SK-N-SH treated with all-trans-retinoic acid at 6 μM for 48 hours (cell line): ENCODE data around the gene ZSWIM8.

Experiments used
- BACH2 ChIP-seq: fragments of 250-450 bp; sonication (Bioruptor Pico); IDR thresholded peaks from 2 replicates; pipeline ENCODE4 v1.9.0; 2021; ENCODE audit warnings: mild to moderate bottlenecking, borderline replicate concordance
- CREB5 ChIP-seq: fragments of 250-450 bp; sonication (Bioruptor Pico); IDR thresholded peaks from 2 replicates; pipeline ENCODE4 v1.5.1; 2020; ENCODE audit warnings: low read depth, mild to moderate bottlenecking, moderate library complexity
- ESRRG ChIP-seq: fragments of 250-450 bp; sonication (Bioruptor Pico); IDR thresholded peaks from 2 replicates; pipeline ENCODE4 v1.6.1; 2021; ENCODE audit warnings: mild to moderate bottlenecking
- PATZ1 ChIP-seq: fragments of 250-450 bp; sonication (Bioruptor Pico); IDR thresholded peaks from 2 replicates; pipeline ENCODE4 v1.8.0; 2020; ENCODE audit warnings: mild to moderate bottlenecking, moderate library complexity, borderline replicate concordance
- PPARA ChIP-seq: fragments of 250-450 bp; sonication (Bioruptor Pico); IDR thresholded peaks from 2 replicates; pipeline ENCODE4 v1.5.0; 2020; ENCODE audit warnings: mild to moderate bottlenecking, borderline replicate concordance
- RARB ChIP-seq: fragments of 250-450 bp; sonication (Bioruptor Pico); IDR thresholded peaks from 2 replicates; pipeline ENCODE4 v1.8.0; 2021; ENCODE audit warnings: mild to moderate bottlenecking, moderate library complexity
- ZFP3 ChIP-seq: fragments of 250-450 bp; sonication (Bioruptor Pico); IDR thresholded peaks from 2 replicates; pipeline ENCODE4 v1.5.0; 2020; ENCODE audit warnings: mild to moderate bottlenecking, moderate library complexity
- ZNF70 ChIP-seq: fragments of 450-650 bp; formaldehyde crosslinking; IDR thresholded peaks from 2 replicates; pipeline ENCODE4 v1.5.0; 2020; ENCODE audit warnings: mild to moderate bottlenecking, moderate library complexity
- ZNF8 ChIP-seq: fragments of 450-650 bp; formaldehyde crosslinking; IDR thresholded peaks from 2 replicates; pipeline ENCODE4 v1.5.0; 2020; ENCODE audit warnings: mild to moderate bottlenecking, moderate library complexity

- no peak for TF ChIP-seq ZNF8 (CRISPR knock-in tag)
- no peak for TF ChIP-seq RARB (CRISPR knock-in tag)
- no peak for TF ChIP-seq ZNF70 (CRISPR knock-in tag)
- TF ChIP-seq ZFP3 (CRISPR knock-in tag): no peak
- TF ChIP-seq PATZ1 (CRISPR knock-in tag): no peak
- no peak for TF ChIP-seq BACH2 (CRISPR knock-in tag)
- TF ChIP-seq CREB5: no peak
- no peak for TF ChIP-seq ESRRG (CRISPR knock-in tag)
- no peak for TF ChIP-seq PPARA (CRISPR knock-in tag)
These were observed 510 bp downstream of the ZSWIM8 start for GRCh38 chr10:73785721-73786511.
